GM12874 (cell line): ENCODE results near the gene TRIM43B.
A peak's percentile ranks its signal among the peaks of the same experiment; 100 is the strongest.
"Not testable (repeated sequence)": the region's sequence is repeated elsewhere in the genome, so short reads cannot be mapped to it uniquely, and the experiment has no call there.

Experiments
- TF ChIP-seq, protein P1 (sequence below): IDR thresholded peaks from 2 replicates; pipeline ENCODE4 v1.5.1; 2011; ENCODE audit warnings: low read depth, mild to moderate bottlenecking, control low read depth, low read length, moderate library complexity; ENCODE audit not compliant: insufficient read depth

Gene TRIM43B

DNA sequence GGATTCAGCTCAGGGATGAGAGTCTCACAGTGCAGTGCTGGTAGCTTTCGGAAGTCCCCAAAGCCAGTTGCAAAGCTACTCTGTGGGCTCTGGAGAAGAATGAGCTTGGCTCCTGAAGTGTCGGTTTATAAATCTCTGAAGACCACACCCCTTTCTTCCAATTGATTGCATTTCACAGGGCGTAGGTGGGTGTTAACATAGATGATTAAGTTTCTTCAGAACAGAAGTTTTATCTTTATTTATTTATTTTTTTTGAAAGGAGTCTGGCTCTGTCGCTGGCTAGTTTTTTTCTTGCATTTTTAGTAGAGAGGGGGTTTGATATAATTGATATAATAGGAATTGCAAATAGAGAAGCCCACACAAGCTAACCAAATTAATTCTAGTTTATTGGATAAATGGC lies at the start of gene TRIM43B:
Gene TRIM43B (minus strand): TSS at position 101 of the 400 bp plus-strand sequence. CDS start 2,040 bp downstream, outside the sequence.
- TF ChIP-seq, protein P1, sequence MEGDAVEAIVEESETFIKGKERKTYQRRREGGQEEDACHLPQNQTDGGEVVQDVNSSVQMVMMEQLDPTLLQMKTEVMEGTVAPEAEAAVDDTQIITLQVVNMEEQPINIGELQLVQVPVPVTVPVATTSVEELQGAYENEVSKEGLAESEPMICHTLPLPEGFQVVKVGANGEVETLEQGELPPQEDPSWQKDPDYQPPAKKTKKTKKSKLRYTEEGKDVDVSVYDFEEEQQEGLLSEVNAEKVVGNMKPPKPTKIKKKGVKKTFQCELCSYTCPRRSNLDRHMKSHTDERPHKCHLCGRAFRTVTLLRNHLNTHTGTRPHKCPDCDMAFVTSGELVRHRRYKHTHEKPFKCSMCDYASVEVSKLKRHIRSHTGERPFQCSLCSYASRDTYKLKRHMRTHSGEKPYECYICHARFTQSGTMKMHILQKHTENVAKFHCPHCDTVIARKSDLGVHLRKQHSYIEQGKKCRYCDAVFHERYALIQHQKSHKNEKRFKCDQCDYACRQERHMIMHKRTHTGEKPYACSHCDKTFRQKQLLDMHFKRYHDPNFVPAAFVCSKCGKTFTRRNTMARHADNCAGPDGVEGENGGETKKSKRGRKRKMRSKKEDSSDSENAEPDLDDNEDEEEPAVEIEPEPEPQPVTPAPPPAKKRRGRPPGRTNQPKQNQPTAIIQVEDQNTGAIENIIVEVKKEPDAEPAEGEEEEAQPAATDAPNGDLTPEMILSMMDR: not testable (repeated sequence)

DNA sequence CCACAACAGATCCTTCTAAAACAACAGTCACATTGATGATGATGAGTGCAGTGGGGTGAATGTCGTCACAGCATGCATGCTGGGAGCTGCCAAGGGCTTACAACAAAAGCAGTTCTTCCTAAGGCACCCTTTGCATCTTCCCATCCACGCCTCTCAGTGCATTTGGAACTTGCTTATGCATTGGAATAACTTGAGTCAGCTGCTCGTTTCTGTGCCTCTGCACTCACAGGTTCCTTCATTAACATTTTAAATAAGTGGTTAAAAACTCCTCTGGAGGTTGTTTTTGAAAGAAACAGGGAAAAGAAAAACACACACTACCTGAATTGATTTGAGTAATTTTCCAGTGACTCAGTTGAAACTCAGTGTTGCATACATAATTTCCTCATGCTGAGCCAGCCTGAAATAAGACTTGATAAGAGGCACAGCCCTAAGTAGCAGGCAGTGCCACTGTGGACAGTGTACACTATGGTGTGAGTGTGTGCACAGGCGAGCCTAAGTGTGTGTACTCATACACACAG lies 46.8 kb upstream of the TRIM43B start:
- TF ChIP-seq, protein P1: no peak

DNA sequence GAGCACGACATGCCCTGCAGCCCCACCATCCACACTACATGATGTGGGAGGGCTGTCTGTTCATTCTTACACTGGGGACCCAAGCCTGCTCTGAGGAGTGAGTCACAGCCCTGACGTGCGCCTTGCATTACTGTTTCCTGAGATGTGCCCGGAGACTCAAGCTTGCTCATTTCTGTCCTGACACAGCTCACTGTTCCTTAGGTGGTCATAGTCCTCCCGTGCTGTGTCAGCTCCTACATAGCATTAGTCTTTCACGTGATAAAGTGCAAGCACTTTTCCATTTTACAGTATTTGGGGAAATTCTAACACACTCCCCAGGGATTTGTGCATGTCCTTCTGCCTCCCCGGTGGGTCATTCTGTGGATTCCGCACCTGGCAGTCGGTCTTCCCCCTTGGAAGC lies 46.2 kb upstream of the TRIM43B start:
- TF ChIP-seq, protein P1: no peak

DNA sequence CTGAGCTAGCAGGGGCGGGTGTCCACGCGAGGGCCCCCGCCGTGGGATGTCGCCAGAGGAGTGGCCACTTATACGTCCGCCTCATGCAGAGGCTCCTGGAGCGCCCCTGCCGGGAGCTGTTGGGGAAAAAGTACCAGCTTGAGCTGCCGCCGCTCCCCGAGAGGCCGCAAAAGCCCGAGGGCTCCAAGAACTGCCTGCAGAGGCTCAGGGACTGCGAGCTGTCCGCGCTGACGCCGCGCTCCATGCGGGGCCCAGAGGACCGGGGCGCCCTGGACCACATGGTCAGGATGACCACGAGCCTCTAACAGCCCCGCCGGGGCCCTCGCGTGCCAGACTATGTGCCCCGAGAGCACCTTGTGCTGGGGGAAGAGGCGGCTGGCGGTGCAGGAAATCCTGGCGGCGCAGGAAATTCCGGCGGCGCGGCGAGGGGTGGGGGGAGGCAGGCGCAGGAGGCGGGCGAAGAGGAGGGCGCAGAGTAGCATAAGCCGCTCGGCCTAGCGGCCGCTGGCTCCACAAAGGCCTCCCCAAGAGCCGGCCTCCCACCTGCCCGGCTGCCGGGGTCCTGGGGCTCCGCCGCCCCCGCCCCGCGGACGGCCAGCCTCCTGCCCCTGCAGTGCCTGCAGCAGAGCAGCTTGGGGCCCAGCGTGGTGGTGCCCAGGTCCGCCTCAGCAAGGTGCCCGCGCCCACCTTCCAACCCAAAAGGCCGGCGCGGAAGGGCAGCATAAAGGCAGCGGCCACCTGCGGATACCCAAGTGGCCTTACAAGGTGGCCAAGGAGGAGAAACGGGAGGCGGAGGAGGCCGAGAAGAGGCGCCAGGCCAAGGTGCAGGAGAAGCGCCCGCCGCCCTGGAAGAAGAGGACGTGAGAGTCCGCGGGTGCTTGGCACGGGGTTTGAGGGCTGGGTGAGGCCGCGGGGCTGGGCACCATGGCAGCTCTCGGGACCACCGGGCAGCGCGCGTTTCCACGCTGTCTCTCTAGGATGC lies 42.1 kb upstream of the TRIM43B start:
- TF ChIP-seq, protein P1: peak; percentile 40

DNA sequence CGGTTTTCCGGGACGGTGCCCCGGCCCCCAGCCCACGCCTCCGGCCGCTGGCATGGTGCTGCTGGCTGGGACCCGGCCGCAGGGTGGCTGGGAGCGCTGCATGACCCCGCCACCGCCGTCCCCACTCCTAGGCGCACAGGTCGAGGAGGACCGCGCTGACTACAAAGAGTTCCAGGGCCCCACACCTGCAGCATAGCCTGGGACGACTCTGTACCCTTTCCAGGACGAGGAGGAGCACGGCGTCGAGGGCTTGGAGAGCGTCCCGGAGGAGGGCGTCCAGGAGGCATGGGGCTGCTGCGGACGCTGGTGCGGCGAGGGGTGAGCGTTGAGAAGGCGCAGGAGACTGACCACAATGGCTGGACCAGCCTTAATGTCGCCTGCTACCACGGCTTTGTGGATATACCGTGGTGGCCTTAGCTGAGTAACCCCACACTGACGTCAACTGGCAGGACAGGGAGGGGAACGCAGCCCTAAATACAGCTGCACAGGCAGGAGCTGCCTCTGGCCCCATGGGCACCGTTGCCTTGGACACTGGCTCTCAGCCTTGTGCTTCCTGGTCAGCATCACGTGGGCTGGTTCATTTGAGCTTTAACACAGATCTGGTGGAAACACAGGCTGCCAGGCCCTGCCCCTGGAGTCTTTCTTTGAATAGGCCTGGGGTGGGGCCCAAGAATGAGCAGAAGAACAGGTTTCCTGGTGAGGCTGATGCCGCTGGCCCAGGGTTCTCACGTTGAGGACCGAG lies 40.9 kb upstream of the TRIM43B start:
- TF ChIP-seq, protein P1: no peak

DNA sequence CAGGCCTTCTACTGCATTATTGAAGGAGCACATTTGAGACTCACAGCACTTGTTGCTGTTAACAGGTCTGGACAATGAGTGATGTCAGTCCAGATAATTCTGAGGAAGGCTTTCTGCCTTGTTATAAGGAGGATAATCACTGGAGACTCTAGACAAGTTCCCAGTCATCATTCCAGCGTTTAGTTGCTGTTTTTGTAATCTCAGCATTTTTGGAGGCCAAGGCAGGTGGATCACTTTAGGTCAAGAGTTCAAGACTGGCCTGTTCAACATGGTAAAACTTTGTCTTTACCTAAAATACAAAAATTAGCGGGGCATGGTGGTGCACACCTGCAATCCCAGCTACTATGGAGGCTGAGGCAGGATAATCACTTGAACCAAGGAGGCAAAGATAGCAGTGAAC lies 39.6 kb upstream of the TRIM43B start:
- TF ChIP-seq, protein P1: no peak

DNA sequence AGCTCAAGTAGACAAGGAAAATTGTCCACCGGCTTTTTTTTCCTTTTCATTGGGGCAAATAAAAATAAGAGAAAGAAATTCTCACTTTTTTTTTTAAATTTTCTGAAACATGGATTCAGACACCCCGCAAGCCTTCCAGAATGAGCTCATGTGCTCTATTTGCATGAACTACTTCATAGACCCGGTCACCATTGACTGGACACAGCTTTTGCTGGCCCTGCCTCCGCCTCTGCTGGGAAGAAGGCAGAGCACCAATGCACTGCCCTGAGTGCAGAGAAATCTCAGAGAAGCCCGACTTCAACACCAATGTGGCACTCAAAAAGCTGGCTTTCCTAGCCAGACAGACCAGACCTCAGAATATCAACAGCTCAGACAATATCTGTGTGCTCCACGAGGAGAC lies 30.2 kb upstream of the TRIM43B start:
- TF ChIP-seq, protein P1: no peak
